Purkinje cell (primary cell): ENCODE results near the gene GRAMD1B. TPM values are rescaled to one million over a fixed set of nuclear protein-coding genes. Genes with fewer than 3 reads are reported as not detected.

Source experiments
- polyA plus RNA-seq: library from polyadenylated mRNA; unstranded; fragments of >200 nt; fragmentation: Nextera tagmentation; gene quantifications from 2 replicates; pipeline ENCODE4 v1.2.1, GENCODE V29; 2014

GRAMD1B gene
- 20.7 and 30.0 TPM in 2 replicates for polyA plus RNA-seq

DNA sequence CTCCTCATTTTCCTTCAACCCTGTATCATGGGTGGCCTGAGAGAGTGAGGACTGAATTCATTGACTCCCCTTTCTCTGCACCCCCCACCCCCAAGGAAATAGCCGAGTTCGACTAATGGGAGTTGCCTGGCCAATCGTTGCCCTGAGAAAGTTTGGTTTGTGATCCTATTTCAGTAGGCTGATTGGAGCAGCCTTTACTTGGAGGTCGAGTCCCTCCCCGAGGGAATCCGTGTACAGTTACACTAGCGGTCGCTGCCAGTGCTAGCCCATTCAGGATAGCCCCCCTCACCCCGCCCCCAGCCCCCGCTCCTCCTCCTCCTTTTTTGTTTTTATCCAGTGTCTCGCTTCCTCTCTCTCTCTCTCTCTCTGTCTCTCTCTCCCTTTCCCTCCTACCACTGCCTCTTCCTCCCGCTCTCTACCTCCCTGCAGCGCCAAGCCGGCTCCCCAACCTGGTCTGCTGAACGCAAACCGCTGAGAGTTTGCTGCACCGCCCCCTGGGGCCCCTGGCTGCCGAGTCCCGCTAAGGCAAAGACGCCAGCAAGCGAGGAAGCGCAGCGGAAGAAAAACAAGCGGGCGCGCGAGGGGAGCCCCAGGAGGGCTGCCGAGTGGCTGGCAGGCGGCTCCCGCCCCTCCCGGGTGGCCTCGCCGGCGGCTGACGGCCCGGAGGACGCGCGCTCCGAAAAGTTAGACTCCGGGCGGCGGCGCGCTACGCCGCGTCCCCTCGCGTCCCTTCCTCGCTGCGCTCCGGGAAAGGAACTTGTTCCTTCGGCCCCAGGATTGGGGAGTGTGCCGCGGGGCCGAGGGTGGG, at the start of gene GRAMD1B:
GRAMD1B (plus strand) TSS at position 357 of the 808 bp plus-strand sequence. CDS start 524 bp downstream, outside the sequence.

DNA sequence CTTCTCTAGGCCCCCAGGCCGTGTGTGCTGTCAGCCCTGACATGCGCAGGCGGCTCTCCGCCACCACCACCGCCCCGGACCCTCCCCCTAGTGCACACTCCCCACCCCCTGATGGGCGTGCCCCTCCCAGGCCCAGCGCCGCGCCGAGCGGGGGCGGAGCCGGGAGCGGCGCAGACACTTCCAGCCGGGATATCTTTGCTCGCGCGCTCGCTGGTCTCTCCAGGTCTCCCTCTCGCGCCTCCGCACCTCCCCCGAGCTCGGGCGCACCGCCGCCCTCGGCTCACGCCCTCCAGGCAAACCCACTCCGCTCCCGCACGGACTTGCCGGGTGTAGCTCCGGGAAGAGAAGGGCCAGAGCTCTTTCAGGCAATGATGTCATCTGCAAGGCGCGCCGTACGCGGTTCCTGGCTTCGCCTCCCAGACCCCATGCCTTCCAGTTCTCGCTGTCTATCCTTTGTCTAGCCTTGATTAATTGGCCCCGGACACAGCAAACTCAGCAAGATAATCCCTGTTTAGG, 224.6 kb downstream of the GRAMD1B start, which contains the start of gene SCN3B:
SCN3B (minus strand) TSS at position 59 of the 516 bp plus-strand sequence. CDS start 823 bp downstream, outside the sequence.

Other genes starting within 250 kb of the GRAMD1B start
- 103 and 147 TPM in 2 replicates for gene CLMP, start 235.0 kb upstream of the GRAMD1B start, polyA plus RNA-seq
- gene SCN3B, start 224.4 kb downstream of the GRAMD1B start, polyA plus RNA-seq: 14.8 and 42.9 TPM in 2 replicates